Measurements from ENCODE around the gene ABCF2. TPM values are rescaled to one million over a fixed set of nuclear protein-coding genes. Genes with fewer than 3 reads are reported as not detected.
A peak's percentile ranks its signal among the peaks of the same experiment; 100 is the strongest.

The ABCF2 gene
- total and polyA plus RNA-seq, 10 of the 15 experiments (the other 5 are each of a cell fraction or from before 2014, with no cell fraction given), result 29.3 to 76.3 (median 57.1) TPM

- Histone ChIP-seq H3K4me2 (ENCODE audit: control insufficient read depth, insufficient read depth) (peak overlapping the region; percentile 82), H3K4me3 (peak overlapping the region; percentile 89), H3K9me3 (replicated peaks; ENCODE audit: control insufficient read depth, insufficient read depth, low read length) (no peaks in the 10 kb centered on the region), H4K20me1 (ENCODE audit: control insufficient read depth, insufficient read depth) (no peaks in the 10 kb centered on the region), H3K79me2 (ENCODE audit: control insufficient read depth, insufficient read depth, low read length) (peaks cover 15% of the 10 kb centered on the region), H3K36me3 (ENCODE audit: control insufficient read depth in 2 of 2, insufficient read depth in 2 of 2, low read length in 1 of 2) (peaks cover 8 to 24% of the 10 kb centered on the region in 2 experiments), H3K9ac (ENCODE audit: control insufficient read depth, insufficient read depth, low read length) (peak overlapping the region; percentile 62), H3K27me3 (replicated peaks in 1 of 2; ENCODE audit: control insufficient read depth in 2 of 2, insufficient read depth in 2 of 2, low read length in 1 of 2) (no peaks in the 10 kb centered on the region), H3K4me1 (ENCODE audit: control insufficient read depth, insufficient read depth, low read length) (no peaks in the 10 kb centered on the region), H3K27ac (ENCODE audit: control insufficient read depth, insufficient read depth) (peak overlapping the region; percentile 16), H2AFZ (ENCODE audit: control insufficient read depth, low read depth, low read length) (peak overlapping the region; percentile 86)
- intact Hi-C loops (cut with micrococcal nuclease; ENCODE audit: unreplicated experiment), result loop anchor here (5.0 kb wide), 1 partner anchor 116 kb away; the partner anchor contains the start of gene NUB1
- no peak for TF ChIP-seq NR2C2 (IDR thresholded peaks at IDR 0.05; ENCODE audit: borderline replicate concordance, control insufficient read depth, insufficient read length, low read depth)
- no peak for TF ChIP-seq RBBP5 (conservative IDR thresholded peaks at IDR 0.05)
- peak; percentile 12; the same call in 2 of the 3 replicates for ATAC-seq
- SMC1A ChIA-PET (ENCODE audit: uncharacterized antibody, unreplicated experiment), result interaction anchor here (2.6 kb wide), 1 partner anchor 17 kb away, joined by 24 read pairs; no protein-coding TSS in a partner anchor
- 2% methylated on average over 15 of the region's 15 CpGs for WGBS (ENCODE audit: insufficient coverage, insufficient replicate concordance, low lambda C conversion rate, missing lambda C conversion rate)
- no peak for FAIRE-seq
- CTCF ChIA-PET, result interaction anchor here (1.4 to 5.1 kb wide), 5 partner anchors 8 to 102 kb away, joined by 6 to 56 read pairs (median 8); no protein-coding TSS in a partner anchor
- in situ Hi-C loops (cut with MboI), result no loop called here
- RAD21 ChIA-PET (ENCODE audit: unreplicated experiment), result interaction anchor here (0.8 to 2.4 kb wide), 4 partner anchors 10 to 69 kb away, joined by 3 to 17 read pairs (median 6); no protein-coding TSS in a partner anchor
- BruUV-seq (replicated peaks), result TSS peak; percentile 50
- DNase-seq (ENCODE audit: low read depth, low spot score), result no peak
- POLR2A ChIA-PET, result interaction anchor here (0.6 to 1.9 kb wide), 7 partner anchors 13 to 293 kb away, joined by 3 to 6 read pairs (median 4); partner anchors contain the start of genes RHEB and TMUB1
These were observed 488 bp downstream of the ABCF2 start for GRCh38 chr7:151226560-151226874.

GRCh38 chr7:151225948-151226510, 976 bp downstream of the ABCF2 start:
- 51% methylated on average over 8 of the region's 8 CpGs for WGBS (ENCODE audit: insufficient coverage, insufficient replicate concordance, low lambda C conversion rate, missing lambda C conversion rate)
- in situ Hi-C loops (cut with MboI), result no loop called here
- BruUV-seq (replicated peaks), result no TSS peak
- TF ChIP-seq CREB1 (IDR thresholded peaks at IDR 0.05; ENCODE audit: low read depth), result no peak
- no peak for TF ChIP-seq ZNF217 (IDR thresholded peaks at IDR 0.05)
- TF ChIP-seq, protein P1, sequence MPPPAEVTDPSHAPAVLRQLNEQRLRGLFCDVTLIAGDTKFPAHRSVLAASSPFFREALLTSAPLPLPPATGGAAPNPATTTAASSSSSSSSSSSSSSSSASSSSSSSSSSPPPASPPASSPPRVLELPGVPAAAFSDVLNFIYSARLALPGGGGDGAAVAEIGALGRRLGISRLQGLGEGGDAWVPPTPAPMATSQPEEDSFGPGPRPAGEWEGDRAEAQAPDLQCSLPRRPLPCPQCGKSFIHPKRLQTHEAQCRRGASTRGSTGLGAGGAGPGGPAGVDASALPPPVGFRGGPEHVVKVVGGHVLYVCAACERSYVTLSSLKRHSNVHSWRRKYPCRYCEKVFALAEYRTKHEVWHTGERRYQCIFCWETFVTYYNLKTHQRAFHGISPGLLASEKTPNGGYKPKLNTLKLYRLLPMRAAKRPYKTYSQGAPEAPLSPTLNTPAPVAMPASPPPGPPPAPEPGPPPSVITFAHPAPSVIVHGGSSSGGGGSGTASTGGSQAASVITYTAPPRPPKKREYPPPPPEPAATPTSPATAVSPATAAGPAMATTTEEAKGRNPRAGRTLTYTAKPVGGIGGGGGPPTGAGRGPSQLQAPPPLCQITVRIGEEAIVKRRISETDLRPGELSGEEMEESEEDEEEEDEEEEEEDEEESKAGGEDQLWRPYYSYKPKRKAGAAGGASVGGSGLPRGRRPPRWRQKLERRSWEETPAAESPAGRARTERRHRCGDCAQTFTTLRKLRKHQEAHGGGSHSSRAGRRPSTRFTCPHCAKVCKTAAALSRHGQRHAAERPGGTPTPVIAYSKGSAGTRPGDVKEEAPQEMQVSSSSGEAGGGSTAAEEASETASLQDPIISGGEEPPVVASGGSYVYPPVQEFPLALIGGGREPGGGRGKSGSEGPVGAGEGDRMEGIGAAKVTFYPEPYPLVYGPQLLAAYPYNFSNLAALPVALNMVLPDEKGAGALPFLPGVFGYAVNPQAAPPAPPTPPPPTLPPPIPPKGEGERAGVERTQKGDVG (CRISPR knock-in tag; IDR thresholded peaks at IDR 0.05), result no peak
- TF ChIP-seq WRNIP1 (IDR thresholded peaks at IDR 0.05; ENCODE audit: borderline replicate concordance, low read depth, low read length), result no peak
- no peak for TF ChIP-seq SKIL (IDR thresholded peaks at IDR 0.05; ENCODE audit: low read depth, poor library complexity, severe bottlenecking)
- TF ChIP-seq STAT3 (IDR thresholded peaks at IDR 0.05; ENCODE audit: low read depth, low read length), result no peak
- TF ChIP-seq RAD51 (IDR thresholded peaks at IDR 0.05), result no peak

More at GRCh38 chr7:151225948-151226510, 976 bp downstream of the ABCF2 start:
- ChIA-PET POLR2A (interaction anchor here (0.5 to 0.6 kb wide), 2 partner anchors 78 to 132 kb away, joined by 3 to 7 read pairs; no protein-coding TSS in a partner anchor), RAD21 (ENCODE audit: unreplicated experiment) (interaction anchor here (2.4 kb wide), 1 partner anchor 17 kb away, joined by 17 read pairs; no protein-coding TSS in a partner anchor), CTCF (interaction anchor here (1.6 to 5.1 kb wide), 4 partner anchors 11 to 102 kb away, joined by 6 to 56 read pairs (median 10); no protein-coding TSS in a partner anchor), SMC1A (ENCODE audit: uncharacterized antibody, unreplicated experiment) (interaction anchor here (2.6 kb wide), 1 partner anchor 18 kb away, joined by 24 read pairs; no protein-coding TSS in a partner anchor)
- DNase-seq (ENCODE audit: low read depth, low spot score), result no peak
- Histone ChIP-seq H3K9ac (ENCODE audit: control insufficient read depth, insufficient read depth, low read length) (peak overlapping the region; percentile 62), H3K79me2 (ENCODE audit: control insufficient read depth, insufficient read depth, low read length) (peaks cover 15% of the 10 kb centered on the region), H3K27me3 (replicated peaks in 1 of 2; ENCODE audit: control insufficient read depth in 2 of 2, insufficient read depth in 2 of 2, low read length in 1 of 2) (no peaks in the 10 kb centered on the region), H3K4me2 (ENCODE audit: control insufficient read depth, insufficient read depth) (peak overlapping the region; percentile 82), H3K4me3 (peak overlapping the region; percentile 89), H3K9me3 (replicated peaks; ENCODE audit: control insufficient read depth, insufficient read depth, low read length) (no peaks in the 10 kb centered on the region), H2AFZ (ENCODE audit: control insufficient read depth, low read depth, low read length) (no peak overlapping the region), H3K27ac (ENCODE audit: control insufficient read depth, insufficient read depth) (no peak overlapping the region; the same call in 1 of the 2 replicates), H3K4me1 (ENCODE audit: control insufficient read depth, insufficient read depth, low read length) (no peaks in the 10 kb centered on the region), H4K20me1 (ENCODE audit: control insufficient read depth, insufficient read depth) (no peaks in the 10 kb centered on the region), H3K36me3 (ENCODE audit: control insufficient read depth in 2 of 2, insufficient read depth in 2 of 2, low read length in 1 of 2) (peaks cover 9 to 24% of the 10 kb centered on the region in 2 experiments)
- FAIRE-seq, result no peak
- no peak for ATAC-seq
- intact Hi-C loops (cut with micrococcal nuclease; ENCODE audit: unreplicated experiment), result loop anchor here (5.0 kb wide), 1 partner anchor 116 kb away; the partner anchor contains the start of gene NUB1
